Measurements from ENCODE around the gene CPVL.

GRCh38 chr7:29120955-29121354 is 25.4 kb downstream of the CPVL start:
- no peak for TF ChIP-seq CTCF (IDR thresholded peaks at IDR 0.05)
- TF ChIP-seq POLR2A (IDR thresholded peaks at IDR 0.05) = no peak

Measured in heart left ventricle (tissue), 13 donors.